ENCODE measurements around the gene NRG2. TPM values are rescaled to one million over a fixed set of nuclear protein-coding genes. Genes with fewer than 3 reads are reported as not detected.

The NRG2 gene
- total and polyA plus RNA-seq, 2 donors (not counting 3 experiments of a cell fraction or from before 2014, with no cell fraction given), result 0.26 to 0.42 TPM

DNA sequence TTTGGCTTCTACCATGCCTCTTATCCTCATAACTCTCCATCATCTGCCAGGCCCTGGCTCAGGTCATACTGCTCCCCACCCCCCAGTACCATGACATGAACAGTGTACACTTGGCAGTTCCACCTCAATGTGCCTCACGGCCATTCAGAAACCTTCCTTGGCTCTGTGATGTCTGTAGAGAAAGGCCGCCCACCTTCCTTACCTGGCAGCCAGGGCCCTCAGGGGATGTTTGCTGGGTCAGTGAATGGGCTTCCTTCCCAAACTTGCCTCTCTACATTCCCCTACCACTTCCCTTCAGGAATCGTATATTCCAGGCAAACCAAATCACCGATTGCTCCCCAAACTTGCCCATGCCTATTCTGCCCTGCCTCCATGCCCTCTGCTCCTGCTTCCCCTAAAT, 146.4 kb downstream of the NRG2 start:
- no peaks in the 10 kb centered on the region for H3K9me1 ChIP-seq (replicated peaks; ENCODE audit: control insufficient read depth, extremely low read depth, insufficient read depth, low read length)
- no peak overlapping the region for H3K9ac ChIP-seq (replicated peaks; ENCODE audit: extremely low read depth, insufficient read depth, low read length)
- H3K9me3 ChIP-seq (replicated peaks; ENCODE audit: control insufficient read depth, insufficient read depth, low read length), result no peaks in the 10 kb centered on the region
- H3K27ac ChIP-seq (ENCODE audit: insufficient read depth, low read depth, low read length), result no peak overlapping the region
- no peak overlapping the region for H3K4me2 ChIP-seq (ENCODE audit: insufficient read depth, low read length)
- TF ChIP-seq POLR2AphosphoS5 (IDR thresholded peaks at IDR 0.05; ENCODE audit: insufficient read depth, low read depth, low read length) (no peak), MYC (IDR thresholded peaks at IDR 0.05; ENCODE audit: low read depth, low read length) (no peak), GATA2 (IDR thresholded peaks at IDR 0.05; ENCODE audit: insufficient read depth, insufficient read length, low read depth, low read length) (no peak), FOS (IDR thresholded peaks at IDR 0.05; ENCODE audit: borderline replicate concordance, insufficient read depth, low read length) (no peak), JUN (IDR thresholded peaks at IDR 0.05; ENCODE audit: borderline replicate concordance, insufficient read depth, insufficient read length, low read depth) (no peak), EZH2 (IDR thresholded peaks at IDR 0.05; ENCODE audit: borderline replicate concordance, low read depth, low read length, severe bottlenecking) (no peak), POLR2A (IDR thresholded peaks at IDR 0.05; ENCODE audit: low read depth, low read length) (no peak)
- TF ChIP-seq, protein P1, sequence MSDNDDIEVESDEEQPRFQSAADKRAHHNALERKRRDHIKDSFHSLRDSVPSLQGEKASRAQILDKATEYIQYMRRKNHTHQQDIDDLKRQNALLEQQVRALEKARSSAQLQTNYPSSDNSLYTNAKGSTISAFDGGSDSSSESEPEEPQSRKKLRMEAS (IDR thresholded peaks at IDR 0.05; ENCODE audit: insufficient read depth, insufficient read length), result no peak
- TF ChIP-seq, protein P2, sequence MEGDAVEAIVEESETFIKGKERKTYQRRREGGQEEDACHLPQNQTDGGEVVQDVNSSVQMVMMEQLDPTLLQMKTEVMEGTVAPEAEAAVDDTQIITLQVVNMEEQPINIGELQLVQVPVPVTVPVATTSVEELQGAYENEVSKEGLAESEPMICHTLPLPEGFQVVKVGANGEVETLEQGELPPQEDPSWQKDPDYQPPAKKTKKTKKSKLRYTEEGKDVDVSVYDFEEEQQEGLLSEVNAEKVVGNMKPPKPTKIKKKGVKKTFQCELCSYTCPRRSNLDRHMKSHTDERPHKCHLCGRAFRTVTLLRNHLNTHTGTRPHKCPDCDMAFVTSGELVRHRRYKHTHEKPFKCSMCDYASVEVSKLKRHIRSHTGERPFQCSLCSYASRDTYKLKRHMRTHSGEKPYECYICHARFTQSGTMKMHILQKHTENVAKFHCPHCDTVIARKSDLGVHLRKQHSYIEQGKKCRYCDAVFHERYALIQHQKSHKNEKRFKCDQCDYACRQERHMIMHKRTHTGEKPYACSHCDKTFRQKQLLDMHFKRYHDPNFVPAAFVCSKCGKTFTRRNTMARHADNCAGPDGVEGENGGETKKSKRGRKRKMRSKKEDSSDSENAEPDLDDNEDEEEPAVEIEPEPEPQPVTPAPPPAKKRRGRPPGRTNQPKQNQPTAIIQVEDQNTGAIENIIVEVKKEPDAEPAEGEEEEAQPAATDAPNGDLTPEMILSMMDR (IDR thresholded peaks at IDR 0.05; ENCODE audit: extremely low read depth in 1 of 2, insufficient read depth in 1 of 2, low read depth in 1 of 2, low read length in 2 of 2), result no peak
- FAIRE-seq (no peak), DNase-seq (ENCODE audit: low read depth, low spot score) (no peak)
- no peak overlapping the region for H3K4me3 ChIP-seq (replicated peaks in 1 of 3; ENCODE audit: insufficient read depth in 1 of 3, low read depth in 1 of 3, low read length in 3 of 3)
- no peaks in the 10 kb centered on the region for H3K36me3 ChIP-seq (ENCODE audit: control insufficient read depth in 2 of 2, extremely low read depth in 1 of 2, insufficient read depth in 2 of 2, low read length in 2 of 2)
- dilution Hi-C loops (cut with MboI; ENCODE audit: extremely low pct_ligation_motif_present, low sequenced_read_pairs) (no loop called here), intact Hi-C loops (cut with micrococcal nuclease) (no loop called here)
- no TSS peak for BruUV-seq (replicated peaks)
- no peaks in the 10 kb centered on the region for H4K20me1 ChIP-seq (replicated peaks; ENCODE audit: control insufficient read depth, extremely low read depth, insufficient read depth, low read length)
- H2AFZ ChIP-seq (ENCODE audit: low read depth, low read length), result no peak overlapping the region
- H3K27me3 ChIP-seq (ENCODE audit: control insufficient read depth in 2 of 2, insufficient read depth in 2 of 2, low read length in 2 of 2), result peaks cover 23 to 30% of the 10 kb centered on the region in 2 experiments
- H3K79me2 ChIP-seq (ENCODE audit: control insufficient read depth, insufficient read depth, low read length), result no peaks in the 10 kb centered on the region
- CTCF ChIA-PET, result no interaction called here
- H3K4me1 ChIP-seq (ENCODE audit: control insufficient read depth, extremely low read depth, insufficient read depth, low read length), result no peaks in the 10 kb centered on the region
- POLR2A ChIA-PET, result no interaction called here

Measured in endothelial cell of umbilical vein (primary cell).